CD4-positive, alpha-beta memory T cell (primary cell): ENCODE measurements around the gene KHDC1. TPM values are rescaled to one million over a fixed set of nuclear protein-coding genes. Genes with fewer than 3 reads are reported as not detected.

ENCODE experiments used
- CTCF ChIA-PET: fragments of 350-600 bp; sonication (Branson Sonifier 250); formaldehyde crosslinking; loops from one replicate; lab custom pipeline; 2021; ENCODE audit warnings: inconsistent platforms; ENCODE audit not compliant: partially characterized antibody; lab: Charles Lee
- POLR2A ChIA-PET: fragments of 350-600 bp; sonication (Branson Sonifier 250); formaldehyde crosslinking; loops from one replicate; lab custom pipeline; 2021; ENCODE audit not compliant: partially characterized antibody; lab: Charles Lee
- DNase-seq, 5 donors: peaks; one replicate each; pipeline versions ENCODE4 v3.0.0 to v3.0.0-alpha.2; 2020 to 2022; ENCODE audit warnings: mixed read lengths in 1 of 5
- H3K27ac ChIP-seq: one replicate; pipeline ENCODE4 v1.7.0; 2013; ENCODE audit warnings: low read depth, low read length
- H3K27me3 ChIP-seq: 2 replicates; pipeline ENCODE4 v1.7.0; 2013; ENCODE audit warnings: mild to moderate bottlenecking, low read length, moderate library complexity; ENCODE audit not compliant: insufficient read depth
- H3K36me3 ChIP-seq: 2 replicates; pipeline ENCODE4 v1.7.0; 2013; ENCODE audit warnings: mild to moderate bottlenecking, low read length, moderate library complexity; ENCODE audit not compliant: insufficient read depth
- H3K4me1 ChIP-seq: 2 replicates; pipeline ENCODE4 v1.7.0; 2013; ENCODE audit warnings: mild to moderate bottlenecking, low read length, moderate library complexity; ENCODE audit not compliant: insufficient read depth
- H3K4me3 ChIP-seq, 2 donors: one replicate each; pipeline ENCODE4 v1.7.0; 2013; ENCODE audit warnings: low read length in 2 of 2, mild to moderate bottlenecking in 1 of 2
- H3K9me3 ChIP-seq, 2 donors: one replicate each; pipeline ENCODE4 v1.7.0; 2013; ENCODE audit warnings: low read length in 2 of 2, control low read depth in 1 of 2; ENCODE audit not compliant: control insufficient read depth in 1 of 2
- H3K27ac Mint-ChIP-seq, 7 donors: one replicate each; pipeline ENCODE4 v1.8.0; 2020 to 2021; ENCODE audit warnings: mixed read lengths in 7 of 7, mild to moderate bottlenecking in 6 of 7, inconsistent platforms in 3 of 7, moderate library complexity in 3 of 7
- H3K27me3 Mint-ChIP-seq, 2 donors: one replicate each; pipeline ENCODE4 v1.8.0; 2020 to 2021; ENCODE audit warnings: mixed read lengths in 2 of 2
- H3K36me3 Mint-ChIP-seq, 2 donors: one replicate each; pipeline ENCODE4 v1.8.0; 2020 to 2021; ENCODE audit warnings: mixed read lengths in 2 of 2, inconsistent platforms in 1 of 2, mild to moderate bottlenecking in 1 of 2
- H3K4me1 Mint-ChIP-seq, 4 donors: one replicate each; pipeline ENCODE4 v1.8.0; 2020 to 2021; ENCODE audit warnings: mixed read lengths in 4 of 4, mild to moderate bottlenecking in 1 of 4
- H3K4me3 Mint-ChIP-seq, 8 donors: one replicate each; pipeline ENCODE4 v1.8.0; 2020 to 2021; ENCODE audit warnings: mixed read lengths in 8 of 8, mild to moderate bottlenecking in 7 of 8, moderate library complexity in 6 of 8, inconsistent platforms in 3 of 8
- H3K9me3 Mint-ChIP-seq, 8 donors: one replicate each; pipeline ENCODE4 v1.8.0; 2020 to 2021; ENCODE audit warnings: mixed read lengths in 8 of 8, mild to moderate bottlenecking in 5 of 8, inconsistent platforms in 3 of 8, moderate library complexity in 1 of 8
- intact Hi-C: fragments of 100-400 bp; cut with micrococcal nuclease; formaldehyde crosslinking; loops from one replicate; pipeline ENCODE4 v1.15.1; 2023
- polyA plus RNA-seq, 2 donors: library from polyadenylated mRNA; unstranded; fragments of 300-500 nt; fragmentation: Illumina TruSeq; gene quantifications; one replicate each; pipeline ENCODE4 v1.2.3, GENCODE V29; 2021
- total RNA-seq, 2 experiments: library from RNA; stranded (reverse); gene quantifications; one replicate each; pipeline ENCODE4 v1.2.3, GENCODE V29; 2021

Gene KHDC1
- total and polyA plus RNA-seq, 4 experiments from 2014 or later: 1.0 to 3.5 (median 1.7) TPM

DNA sequence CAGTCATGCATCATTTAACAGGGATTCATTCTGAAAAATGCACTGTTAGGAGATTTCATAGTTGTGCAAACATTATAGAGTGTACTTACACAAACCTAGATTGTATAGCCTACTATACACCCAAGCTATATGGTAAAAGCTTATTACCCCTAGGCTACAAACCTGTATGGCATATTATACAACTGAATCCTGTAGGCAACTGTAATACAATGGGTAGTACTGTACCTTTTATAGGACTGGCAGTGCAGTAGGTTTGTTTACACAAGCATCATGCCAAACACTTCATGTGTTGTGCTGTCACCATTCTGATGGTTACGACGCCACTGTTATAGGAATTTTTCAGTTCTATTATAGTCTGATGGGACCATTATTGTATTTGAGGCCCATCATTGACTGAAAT is 39.3 kb upstream of the KHDC1 start:
- Mint-ChIP-seq H3K4me3 (no peak overlapping the region), H3K9me3 (no peaks in the 10 kb centered on the region), H3K4me1 (peaks cover 0 to 5% (median under 1%) of the 10 kb centered on the region in 4 donors), H3K36me3 (peaks cover 0 to 9% of the 10 kb centered on the region in 2 donors), H3K27ac (no peak overlapping the region), H3K27me3 (no peaks in the 10 kb centered on the region)
- CTCF ChIA-PET: interaction anchor here (1.0 kb wide), 1 partner anchor 23 kb away, joined by 3 read pairs; no protein-coding TSS in a partner anchor
- Histone ChIP-seq H3K36me3 (no peaks in the 10 kb centered on the region), H3K9me3 (no peaks in the 10 kb centered on the region), H3K27me3 (no peaks in the 10 kb centered on the region), H3K4me1 (no peaks in the 10 kb centered on the region), H3K4me3 (no peak overlapping the region), H3K27ac (no peak overlapping the region)
- DNase-seq: no peak
- intact Hi-C loops: no loop called here
- POLR2A ChIA-PET: no interaction called here

DNA sequence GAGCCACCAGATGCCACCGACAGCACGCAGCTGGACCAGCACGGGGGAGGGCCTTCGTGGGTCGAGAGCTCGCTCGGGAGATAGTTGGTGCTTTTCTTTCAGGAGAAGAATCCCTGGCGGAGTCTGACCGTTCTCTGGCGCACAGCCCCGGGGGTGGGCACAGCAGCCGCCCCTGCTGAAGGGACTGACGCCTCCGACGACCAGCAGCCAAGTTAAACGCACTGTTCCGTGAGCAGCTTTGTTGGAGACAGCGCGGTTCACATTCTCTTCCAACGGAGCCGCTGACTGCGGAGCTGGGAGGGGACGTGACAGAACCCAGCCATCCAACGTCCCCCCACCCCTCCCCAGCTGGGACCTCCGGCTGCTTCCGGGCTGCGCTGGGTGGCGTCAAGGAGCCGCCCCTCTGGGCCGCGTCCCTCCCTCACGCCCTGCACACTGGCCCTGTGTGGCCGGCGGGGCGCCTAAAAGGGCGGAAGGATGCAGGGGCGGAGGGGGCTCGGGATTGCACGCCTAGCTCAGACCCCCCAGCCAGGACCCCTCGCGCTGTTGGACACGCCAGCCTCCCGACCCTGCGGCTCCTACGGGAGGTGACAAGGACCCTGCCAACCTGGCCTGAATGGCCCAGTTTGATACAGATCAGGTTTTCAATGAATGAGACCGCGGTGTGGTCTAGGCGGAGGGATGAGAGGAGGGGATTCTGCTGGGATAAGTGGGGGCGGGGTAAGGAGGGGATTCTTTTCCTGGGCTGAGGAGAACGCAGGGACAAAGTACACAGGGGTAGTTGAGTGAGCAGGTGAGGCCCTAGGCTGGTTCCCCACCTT is 36.4 kb upstream of the KHDC1 start:
- no peaks in the 10 kb centered on the region for H3K4me1 ChIP-seq
- no peak overlapping the region for H3K27ac ChIP-seq
- ChIA-PET POLR2A (no interaction called here), CTCF (no interaction called here)
- peaks cover 0 to 9% of the 10 kb centered on the region in 2 donors for H3K36me3 Mint-ChIP-seq
- intact Hi-C loops: no loop called here
- peaks cover 0 to 3% (median 0%) of the 10 kb centered on the region in 8 donors for H3K9me3 Mint-ChIP-seq
- H3K4me3 Mint-ChIP-seq: no peak overlapping the region
- H3K36me3 ChIP-seq: no peaks in the 10 kb centered on the region
- no peaks in the 10 kb centered on the region for H3K9me3 ChIP-seq
- H3K27me3 Mint-ChIP-seq: no peaks in the 10 kb centered on the region
- no peaks in the 10 kb centered on the region for H3K27me3 ChIP-seq
- no peak for DNase-seq
- H3K27ac Mint-ChIP-seq: no peak overlapping the region
- H3K4me3 ChIP-seq: no peak overlapping the region
- peaks cover 0 to 2% (median 0%) of the 10 kb centered on the region in 4 donors for H3K4me1 Mint-ChIP-seq

DNA sequence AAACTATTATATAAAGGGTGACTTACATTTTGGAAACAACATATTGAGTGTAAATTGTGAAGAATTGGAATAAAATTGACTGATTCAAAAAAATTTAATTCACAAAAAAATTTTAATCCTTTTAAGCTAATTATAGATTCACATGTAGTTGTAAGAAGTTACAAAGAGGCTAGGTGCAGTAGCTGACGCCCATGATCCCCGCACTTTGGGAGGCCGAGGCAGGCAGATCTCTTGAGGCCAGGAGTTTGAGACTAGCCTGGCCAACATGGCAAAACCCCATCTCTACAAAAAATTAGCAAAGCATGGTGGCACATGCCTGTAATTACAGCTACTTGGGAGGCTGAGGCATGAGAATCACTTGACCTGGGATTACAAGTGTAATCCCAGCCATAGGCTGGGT is 30.3 kb upstream of the KHDC1 start:
- H3K27ac ChIP-seq: no peak overlapping the region
- H3K4me3 ChIP-seq: no peak overlapping the region
- no peaks in the 10 kb centered on the region for H3K4me1 ChIP-seq
- Mint-ChIP-seq H3K9me3 (peaks cover 0 to 3% (median 0%) of the 10 kb centered on the region in 8 donors), H3K4me1 (no peaks in the 10 kb centered on the region), H3K4me3 (no peak overlapping the region), H3K27me3 (no peaks in the 10 kb centered on the region), H3K36me3 (peaks cover 0 to 2% of the 10 kb centered on the region in 2 donors), H3K27ac (no peak overlapping the region)
- DNase-seq: no peak
- intact Hi-C loops: no loop called here
- H3K36me3 ChIP-seq: no peaks in the 10 kb centered on the region
- CTCF ChIA-PET: no interaction called here
- POLR2A ChIA-PET: no interaction called here
- no peaks in the 10 kb centered on the region for H3K9me3 ChIP-seq
- H3K27me3 ChIP-seq: no peaks in the 10 kb centered on the region

DNA sequence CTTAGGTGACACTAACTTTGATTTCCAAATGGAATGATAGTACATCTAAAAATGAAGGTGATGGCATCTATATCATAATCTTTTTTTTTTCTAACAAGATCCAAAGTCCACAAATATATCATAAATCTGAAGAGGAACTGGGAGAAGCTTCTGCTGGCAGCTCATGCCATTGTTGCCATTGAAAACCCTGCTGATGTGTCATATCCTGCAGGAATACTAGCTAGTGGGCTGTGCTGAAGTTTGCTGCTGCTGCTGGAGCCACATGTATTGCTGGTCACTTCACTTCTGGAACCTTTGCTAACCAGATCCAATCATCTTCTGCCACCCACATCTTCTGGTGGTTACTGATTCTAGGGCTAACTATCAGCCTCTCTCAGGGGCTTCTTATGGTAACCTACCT is 27.4 kb upstream of the KHDC1 start:
- no peaks in the 10 kb centered on the region for H3K4me1 Mint-ChIP-seq
- CTCF ChIA-PET: no interaction called here
- H3K9me3 Mint-ChIP-seq: peaks cover 0 to 3% (median 0%) of the 10 kb centered on the region in 8 donors
- Histone ChIP-seq H3K9me3 (no peaks in the 10 kb centered on the region), H3K36me3 (no peaks in the 10 kb centered on the region), H3K4me3 (no peak overlapping the region), H3K27ac (no peak overlapping the region), H3K4me1 (no peaks in the 10 kb centered on the region), H3K27me3 (no peaks in the 10 kb centered on the region)
- DNase-seq: no peak
- POLR2A ChIA-PET: no interaction called here
- H3K36me3 Mint-ChIP-seq: peaks cover 0 to 2% of the 10 kb centered on the region in 2 donors
- H3K27ac Mint-ChIP-seq: no peak overlapping the region
- intact Hi-C loops: no loop called here
- H3K27me3 Mint-ChIP-seq: no peaks in the 10 kb centered on the region
- no peak overlapping the region for H3K4me3 Mint-ChIP-seq

DNA sequence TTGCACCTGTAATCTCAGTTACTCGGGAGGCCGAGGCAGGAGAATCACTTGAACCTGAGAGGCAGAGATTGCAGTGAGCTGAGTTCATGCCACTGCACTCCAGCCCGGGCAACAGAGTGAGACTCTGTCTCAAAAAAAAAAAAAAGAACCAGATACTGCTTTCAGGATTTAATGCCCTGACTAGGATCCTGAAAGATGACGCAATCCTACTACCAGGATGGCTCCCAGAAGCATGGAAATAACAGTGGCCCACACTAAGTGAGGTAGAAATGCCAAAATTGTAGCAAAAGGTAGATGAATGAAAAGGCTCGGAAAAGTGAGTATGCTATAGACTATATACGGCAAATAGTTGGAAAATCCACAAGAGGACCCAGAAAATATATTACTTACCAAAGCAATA is 23.8 kb upstream of the KHDC1 start:
- no peak overlapping the region for H3K27ac Mint-ChIP-seq
- no peaks in the 10 kb centered on the region for H3K27me3 Mint-ChIP-seq
- no peaks in the 10 kb centered on the region for H3K27me3 ChIP-seq
- H3K27ac ChIP-seq: no peak overlapping the region
- H3K4me1 Mint-ChIP-seq: no peaks in the 10 kb centered on the region
- POLR2A ChIA-PET: interaction anchor here (0.9 kb wide), 1 partner anchor 102 kb away, joined by 3 read pairs; no protein-coding TSS in a partner anchor
- no peak for DNase-seq
- no peaks in the 10 kb centered on the region for H3K36me3 Mint-ChIP-seq
- H3K9me3 Mint-ChIP-seq: no peaks in the 10 kb centered on the region
- H3K4me3 ChIP-seq: no peak overlapping the region
- H3K4me1 ChIP-seq: no peaks in the 10 kb centered on the region
- H3K36me3 ChIP-seq: no peaks in the 10 kb centered on the region
- H3K4me3 Mint-ChIP-seq: no peak overlapping the region
- CTCF ChIA-PET: interaction anchor here (0.7 to 4.4 kb wide), 5 partner anchors 23 to 785 kb away, joined by 3 to 40 read pairs (median 6); partner anchors contain the start of gene MTO1
- no peaks in the 10 kb centered on the region for H3K9me3 ChIP-seq
- intact Hi-C loops: loop anchor here (10.0 kb wide), 1 partner anchor 368 kb away; the partner anchor contains the start of gene SLC17A5

DNA sequence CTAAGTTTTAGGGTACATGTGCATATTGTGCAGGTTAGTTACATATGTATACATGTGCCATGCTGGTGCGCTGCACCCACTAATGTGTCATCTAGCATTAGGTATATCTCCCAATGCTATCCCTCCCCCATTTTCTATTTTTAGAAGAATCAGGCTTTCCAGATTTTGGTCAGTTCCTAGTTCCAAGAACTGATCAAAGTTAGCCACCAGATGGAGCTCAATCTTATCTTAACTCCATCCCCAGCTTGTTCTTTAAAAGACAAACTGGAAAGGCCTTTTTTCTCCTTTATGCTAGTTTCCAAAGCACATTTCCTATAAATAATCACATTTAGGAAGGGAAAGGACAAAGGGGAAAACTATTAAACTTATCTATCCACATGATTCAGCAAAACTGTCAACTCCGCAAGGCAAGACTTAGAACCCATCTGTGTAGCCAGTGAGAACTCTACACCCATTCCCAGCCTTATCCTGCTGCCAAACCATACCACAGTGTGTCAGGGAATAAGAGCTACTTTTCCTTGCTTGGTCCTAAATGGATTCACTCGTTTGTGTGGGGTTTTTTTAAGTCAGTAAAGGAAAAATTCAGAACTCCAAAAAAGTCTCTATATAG is 22.8 kb upstream of the KHDC1 start:
- ChIA-PET POLR2A (interaction anchor here (0.9 to 1.3 kb wide), 2 partner anchors 103 to 176 kb away, joined by 3 to 4 read pairs; partner anchors contain the start of gene MTO1), CTCF (interaction anchor here (1.0 to 4.4 kb wide), 9 partner anchors 10 to 175 kb away, joined by 3 to 40 read pairs (median 6); partner anchors contain the start of gene MTO1)
- no peaks in the 10 kb centered on the region for H3K27me3 Mint-ChIP-seq
- no peak overlapping the region for H3K4me3 Mint-ChIP-seq
- H3K27ac Mint-ChIP-seq: no peak overlapping the region
- H3K27me3 ChIP-seq: no peaks in the 10 kb centered on the region
- no peak overlapping the region for H3K4me3 ChIP-seq
- intact Hi-C loops: loop anchor here (1.0 to 10.0 kb wide), 3 partner anchors 41 to 369 kb away; partner anchors contain the start of gene SLC17A5
- H3K36me3 Mint-ChIP-seq: no peaks in the 10 kb centered on the region
- H3K36me3 ChIP-seq: no peaks in the 10 kb centered on the region
- no peaks in the 10 kb centered on the region for H3K4me1 ChIP-seq
- H3K4me1 Mint-ChIP-seq: no peaks in the 10 kb centered on the region
- H3K9me3 Mint-ChIP-seq: no peaks in the 10 kb centered on the region
- H3K9me3 ChIP-seq: no peaks in the 10 kb centered on the region
- peak in 3 of 5 donors; percentile 8 to 13 (median 12) for DNase-seq
- no peak overlapping the region for H3K27ac ChIP-seq

DNA sequence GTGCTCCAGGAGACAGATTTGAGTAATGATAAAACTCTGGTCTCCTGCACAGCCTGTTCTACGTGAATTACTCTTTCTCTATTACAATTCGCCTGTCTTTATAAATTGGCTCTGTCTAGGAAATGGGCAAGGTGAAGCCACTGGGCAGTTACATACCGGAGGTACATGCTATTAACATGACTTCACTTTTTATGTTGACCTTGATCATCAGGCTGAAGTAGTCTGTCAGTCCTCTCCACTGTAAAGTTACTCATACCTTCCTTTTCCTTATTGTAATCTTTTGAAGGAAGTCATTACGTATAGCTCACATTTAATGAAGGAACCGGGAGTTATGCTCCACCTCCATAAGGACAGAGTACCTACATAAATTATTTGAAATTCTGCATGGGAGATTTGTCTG is 19.9 kb upstream of the KHDC1 start:
- peak overlapping the region in 1 of 7 donors; percentile 54 for H3K27ac Mint-ChIP-seq
- ChIA-PET CTCF (interaction anchor here (1.0 kb wide), 2 partner anchors 44 to 46 kb away, joined by 3 to 5 read pairs; no protein-coding TSS in a partner anchor), POLR2A (no interaction called here)
- H3K27me3 Mint-ChIP-seq: no peaks in the 10 kb centered on the region
- Histone ChIP-seq H3K4me3 (no peak overlapping the region), H3K36me3 (no peaks in the 10 kb centered on the region), H3K27ac (no peak overlapping the region), H3K9me3 (no peaks in the 10 kb centered on the region), H3K4me1 (no peaks in the 10 kb centered on the region), H3K27me3 (no peaks in the 10 kb centered on the region)
- H3K9me3 Mint-ChIP-seq: no peaks in the 10 kb centered on the region
- DNase-seq: no peak
- intact Hi-C loops: loop anchor here (10.0 kb wide), 1 partner anchor 372 kb away; the partner anchor contains the start of gene SLC17A5
- H3K4me1 Mint-ChIP-seq: no peaks in the 10 kb centered on the region
- no peak overlapping the region for H3K4me3 Mint-ChIP-seq
- no peaks in the 10 kb centered on the region for H3K36me3 Mint-ChIP-seq
